IMR-90 (cell line): ENCODE measurements around the gene HEPHL1. TPM values are rescaled to one million over a fixed set of nuclear protein-coding genes. Genes with fewer than 3 reads are reported as not detected.

ENCODE experiments used
- ATAC-seq: fragments of 200-7000 bp; cut with Tn5 transposase; 2 replicates; pipeline ENCODE4 v1.9.1; 2020; ENCODE audit warnings: low read depth, mild to moderate bottlenecking, moderate library complexity
- BruUV-seq: library from RNA; stranded (reverse); fragments of 400-500 nt; replicated peaks from 2 replicates; lab custom pipeline; 2021; lab: Mats Ljungman, UMichigan
- CTCF ChIA-PET: fragments of 300-600 bp; formaldehyde crosslinking; extraction: SDS; loops from one replicate; lab custom pipeline; 2021; ENCODE audit warnings: antibody characterized with exemption; lab: Yijun Ruan, JAX
- POLR2A ChIA-PET: fragments of 300-600 bp; sonication (Branson Sonifier 250); formaldehyde crosslinking; loops from one replicate; lab custom pipeline; 2022; ENCODE audit warnings: antibody characterized with exemption; ENCODE audit not compliant: unreplicated experiment; lab: Charles Lee
- DNase-seq: peaks from one replicate; pipeline ENCODE4 v3.0.0; 2013
- H2AFZ ChIP-seq: replicated peaks from 2 replicates; pipeline ENCODE3; 2013; ENCODE audit warnings: low read length, mild to moderate bottlenecking; ENCODE audit not compliant: poor library complexity
- H2AK5ac ChIP-seq: 2 replicates; pipeline ENCODE4 v1.6.1; 2013; ENCODE audit warnings: low read depth, low read length, inconsistent platforms
- H2AK9ac ChIP-seq: replicated peaks from 2 replicates; pipeline ENCODE3; 2013; ENCODE audit warnings: mild to moderate bottlenecking, low read depth, low read length, moderate library complexity; ENCODE audit not compliant: poor library complexity
- H2BK120ac ChIP-seq: 2 replicates; pipeline ENCODE4 v1.6.1; 2013; ENCODE audit warnings: low read depth, low read length, inconsistent platforms
- H2BK15ac ChIP-seq: 3 replicates; pipeline ENCODE4 v1.6.1; 2013; ENCODE audit warnings: low read depth, low read length, inconsistent platforms
- H2BK20ac ChIP-seq: 2 replicates; pipeline ENCODE4 v1.6.1; 2013; ENCODE audit warnings: low read depth, mild to moderate bottlenecking, inconsistent platforms, low read length, moderate library complexity
- H2BK5ac ChIP-seq: 2 replicates; pipeline ENCODE4 v1.6.1; 2013; ENCODE audit warnings: mild to moderate bottlenecking, low read depth, low read length, inconsistent platforms; ENCODE audit not compliant: poor library complexity, severe bottlenecking
- H3K14ac ChIP-seq: replicated peaks from 2 replicates; pipeline ENCODE4 v1.6.1; 2013; ENCODE audit warnings: low read depth, low read length, inconsistent platforms
- H3K18ac ChIP-seq: 2 replicates; pipeline ENCODE4 v1.6.1; 2013; ENCODE audit warnings: low read depth, low read length, control low read depth
- H3K23ac ChIP-seq: 2 replicates; pipeline ENCODE4 v1.6.1; 2013; ENCODE audit warnings: low read depth, low read length, inconsistent platforms
- H3K27ac ChIP-seq: 2 replicates; pipeline ENCODE4 v1.5.1; 2013; ENCODE audit warnings: mild to moderate bottlenecking, control low read depth, low read length; ENCODE audit not compliant: insufficient read depth
- H3K27me3 ChIP-seq: 2 replicates; pipeline ENCODE4 v1.6.1; 2013; ENCODE audit warnings: low read length; ENCODE audit not compliant: control insufficient read depth, insufficient read depth
- H3K36me3 ChIP-seq: 2 replicates; pipeline ENCODE4 v1.6.1; 2013; ENCODE audit warnings: low read length, mixed read lengths; ENCODE audit not compliant: control insufficient read depth, insufficient read depth
- H3K4ac ChIP-seq: 2 replicates; pipeline ENCODE4 v1.6.1; 2013; ENCODE audit warnings: low read depth, low read length, inconsistent platforms
- H3K4me1 ChIP-seq: 2 replicates; pipeline ENCODE4 v1.6.1; 2013; ENCODE audit warnings: low read length, mixed read lengths; ENCODE audit not compliant: control insufficient read depth, insufficient read depth
- H3K4me2 ChIP-seq: 2 replicates; pipeline ENCODE4 v1.6.1; 2013; ENCODE audit warnings: low read depth, mild to moderate bottlenecking, control low read depth, low read length, moderate library complexity
- H3K4me3 ChIP-seq: 2 replicates; pipeline ENCODE4 v1.5.1; 2013; ENCODE audit warnings: low read depth, mild to moderate bottlenecking, control low read depth, low read length, moderate library complexity; ENCODE audit not compliant: insufficient read depth
- H3K56ac ChIP-seq: 2 replicates; pipeline ENCODE4 v1.6.1; 2013; ENCODE audit warnings: low read length, inconsistent platforms; ENCODE audit not compliant: insufficient read depth; ENCODE audit errors: extremely low read depth
- H3K79me1 ChIP-seq, 2 experiments: 2 replicates each; pipeline ENCODE4 v1.6.1; 2013; ENCODE audit warnings: low read length in 2 of 2, inconsistent platforms in 1 of 2, low read depth in 1 of 2
- H3K9ac ChIP-seq: 2 replicates; pipeline ENCODE4 v1.6.1; 2013; ENCODE audit warnings: low read depth, low read length, control low read depth
- H3K9me1 ChIP-seq: 2 replicates; pipeline ENCODE4 v1.6.1; 2013; ENCODE audit warnings: low read length, inconsistent platforms; ENCODE audit not compliant: insufficient read depth
- H3K9me3 ChIP-seq: 2 replicates; pipeline ENCODE4 v1.6.1; 2013; ENCODE audit warnings: low read length; ENCODE audit not compliant: control insufficient read depth, insufficient read depth
- H4K20me1 ChIP-seq: 2 replicates; pipeline ENCODE4 v1.6.1; 2013; ENCODE audit warnings: low read length, inconsistent platforms; ENCODE audit not compliant: insufficient read depth
- H4K5ac ChIP-seq: 2 replicates; pipeline ENCODE4 v1.6.1; 2013; ENCODE audit warnings: mild to moderate bottlenecking, low read depth, low read length, control low read depth
- H4K8ac ChIP-seq, 2 experiments: 2 replicates each; pipeline ENCODE4 v1.6.1; 2013; ENCODE audit warnings: low read depth in 2 of 2, low read length in 2 of 2, control low read depth in 1 of 2, inconsistent platforms in 1 of 2
- H4K91ac ChIP-seq: 2 replicates; pipeline ENCODE4 v1.6.1; 2013; ENCODE audit warnings: low read depth, low read length, inconsistent platforms; ENCODE audit not compliant: insufficient read depth
- BHLHE40 ChIP-seq: fragments of 150-350 bp; IDR thresholded peaks from 2 replicates; pipeline ENCODE4 v1.6.1; 2016; ENCODE audit warnings: mild to moderate bottlenecking, low read depth, low read length
- CEBPB ChIP-seq: IDR thresholded peaks from 2 replicates; pipeline ENCODE4 v1.6.1; 2012; ENCODE audit warnings: low read depth, low read length, improper control_type of control experiment
- CTCF ChIP-seq: conservative IDR thresholded peaks from 2 replicates; pipeline ENCODE4 v1.5.1; 2012; ENCODE audit warnings: mild to moderate bottlenecking, low read depth, low read length, improper control_type of control experiment
- ELK1 ChIP-seq: fragments of 150-350 bp; IDR thresholded peaks from 2 replicates; pipeline ENCODE4 v1.6.1; 2016; ENCODE audit warnings: low read depth, mild to moderate bottlenecking, low read length, moderate library complexity, borderline replicate concordance
- MAFK ChIP-seq: IDR thresholded peaks from 2 replicates; pipeline ENCODE4 v1.6.1; 2012; ENCODE audit warnings: low read depth, low read length, improper control_type of control experiment
- MAZ ChIP-seq: IDR thresholded peaks from 2 replicates; pipeline ENCODE4 v1.6.1; 2012; ENCODE audit warnings: low read depth, mild to moderate bottlenecking, low read length, improper control_type of control experiment, moderate library complexity, borderline replicate concordance
- MXI1 ChIP-seq: IDR thresholded peaks from 2 replicates; pipeline ENCODE4 v1.6.1; 2012; ENCODE audit warnings: low read depth, mild to moderate bottlenecking, low read length, moderate library complexity, borderline replicate concordance
- NFE2L2 ChIP-seq: fragments of 150-350 bp; IDR thresholded peaks from 2 replicates; pipeline ENCODE4 v1.6.1; 2016; ENCODE audit warnings: low read depth, mild to moderate bottlenecking, low read length
- POLR2A ChIP-seq: IDR thresholded peaks from 2 replicates; pipeline ENCODE4 v1.6.1; 2012; ENCODE audit warnings: mild to moderate bottlenecking, low read depth, low read length
- RAD21 ChIP-seq: IDR thresholded peaks from 2 replicates; pipeline ENCODE4 v1.6.1; 2012; ENCODE audit warnings: low read length, improper control_type of control experiment
- RCOR1 ChIP-seq: IDR thresholded peaks from 2 replicates; pipeline ENCODE4 v1.6.1; 2012; ENCODE audit warnings: mild to moderate bottlenecking, low read length, improper control_type of control experiment; ENCODE audit not compliant: insufficient replicate concordance
- RFX5 ChIP-seq: IDR thresholded peaks from 2 replicates; pipeline ENCODE4 v1.8.0; 2012; ENCODE audit warnings: low read depth, mild to moderate bottlenecking, low read length, moderate library complexity
- SMC3 ChIP-seq: fragments of 150-350 bp; IDR thresholded peaks from 2 replicates; pipeline ENCODE4 v1.6.1; 2016; ENCODE audit warnings: low read depth, mild to moderate bottlenecking, antibody characterized with exemption, low read length, moderate library complexity
- WGBS, 2 experiments: methylation state at CpG; one replicate each; pipeline versions ENCODE4 v1.1.5 to v1.1.7; 2013; ENCODE audit warnings: missing lambda C conversion rate in 2 of 2; ENCODE audit not compliant: insufficient read length in 1 of 2; ENCODE audit errors: extremely low coverage in 2 of 2; 5-methylcytosine and 5-hydroxymethylcytosine counted together
- dilution Hi-C: fragments of 300-500 bp; cut with HindIII; formaldehyde crosslinking; loops from one replicate; pipeline ENCODE4 v1.14.3; 2018; ENCODE audit warnings: low sequenced_read_pairs; ENCODE audit not compliant: unreplicated experiment
- in situ Hi-C: fragments of 300-500 bp; cut with MboI; formaldehyde crosslinking; loops from 3 replicates; pipeline ENCODE4 v1.14.3; 2019; ENCODE audit warnings: low sequenced_read_pairs, inconsistent platforms, mixed read lengths
- intact Hi-C: fragments of 100-400 bp; cut with micrococcal nuclease; formaldehyde crosslinking; loops from 2 replicates; pipeline ENCODE4 v1.10.0; 2022
- polyA plus RNA-seq, 3 experiments: library from polyadenylated mRNA; depleted of rRNA; stranded (reverse); fragments of >200 nt; gene quantifications; 2 replicates each; pipeline ENCODE4 v1.2.3, GENCODE V29; 2012; ENCODE audit warnings: low replicate concordance in 1 of 3
- total RNA-seq: library from RNA; depleted of rRNA; stranded (reverse); fragments of >200 nt; gene quantifications from 2 replicates; pipeline ENCODE4 v1.2.3, GENCODE V29; 2012
- TF ChIP-seq, protein P1 (sequence below): fragments of 150-350 bp; IDR thresholded peaks from 2 replicates; pipeline ENCODE4 v1.6.1; 2017; ENCODE audit warnings: mild to moderate bottlenecking, antibody characterized with exemption, low read length, low read depth

Gene HEPHL1
- total and polyA plus RNA-seq, 2 of the 4 experiments (the other 2 are of a cell fraction), result under 0.01 to 0.02 TPM

- Histone ChIP-seq H3K79me1 (no peaks in the 10 kb centered on the region), H3K27me3 (peaks cover 3% of the 10 kb centered on the region), H3K23ac (no peak overlapping the region), H2AK5ac (no peak overlapping the region), H2BK5ac (no peak overlapping the region), H4K91ac (no peak overlapping the region), H3K4me1 (no peaks in the 10 kb centered on the region), H3K56ac (no peak overlapping the region), H4K5ac (no peak overlapping the region), H2BK15ac (no peak overlapping the region), H3K36me3 (no peaks in the 10 kb centered on the region), H3K27ac (no peak overlapping the region), H3K9ac (no peak overlapping the region), H2AFZ (no peak overlapping the region), H3K18ac (no peak overlapping the region), H4K8ac (no peak overlapping the region), H2BK20ac (no peak overlapping the region), H3K4ac (no peak overlapping the region), H3K4me3 (no peak overlapping the region), H2BK120ac (no peak overlapping the region), H4K20me1 (no peaks in the 10 kb centered on the region), H3K4me2 (no peak overlapping the region), H3K9me3 (peaks cover 1% of the 10 kb centered on the region; the same call in 1 of the 2 replicates), H3K14ac (no peak overlapping the region), H3K9me1 (no peaks in the 10 kb centered on the region), H2AK9ac (no peak overlapping the region)
- TF ChIP-seq RCOR1, result no peak
- TF ChIP-seq RFX5, result no peak
- no peak for TF ChIP-seq POLR2A
- no peak for TF ChIP-seq SMC3
- no peak for TF ChIP-seq MAZ
- no peak for TF ChIP-seq RAD21
- no peak for TF ChIP-seq CTCF
- no peak for TF ChIP-seq MAFK
- no peak for TF ChIP-seq CEBPB
- no peak for TF ChIP-seq NFE2L2
- TF ChIP-seq ELK1, result no peak
- no peak for TF ChIP-seq MXI1
- TF ChIP-seq BHLHE40, result no peak
- TF ChIP-seq, protein P1, sequence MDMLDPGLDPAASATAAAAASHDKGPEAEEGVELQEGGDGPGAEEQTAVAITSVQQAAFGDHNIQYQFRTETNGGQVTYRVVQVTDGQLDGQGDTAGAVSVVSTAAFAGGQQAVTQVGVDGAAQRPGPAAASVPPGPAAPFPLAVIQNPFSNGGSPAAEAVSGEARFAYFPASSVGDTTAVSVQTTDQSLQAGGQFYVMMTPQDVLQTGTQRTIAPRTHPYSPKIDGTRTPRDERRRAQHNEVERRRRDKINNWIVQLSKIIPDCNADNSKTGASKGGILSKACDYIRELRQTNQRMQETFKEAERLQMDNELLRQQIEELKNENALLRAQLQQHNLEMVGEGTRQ, result no peak
- no TSS peak for BruUV-seq
- POLR2A ChIA-PET, result no interaction called here
- intact Hi-C loops, result no loop called here
- CTCF ChIA-PET, result no interaction called here
- no peak for DNase-seq
- in situ Hi-C loops, result no loop called here
- no CpG with 5 or more reads among the region's 2 CpGs for WGBS, 2 experiments
- dilution Hi-C loops, result no loop called here
- no peak for ATAC-seq
Measured at GRCh38 chr11:93972790-93973189, 48.4 kb upstream of the HEPHL1 start.
